HG03095 (cell line): Measurements from ENCODE around the gene C12orf57.
A peak's percentile ranks its signal among the peaks of the same experiment; 100 is the strongest.

ENCODE experiments used
- ATAC-seq: cut with Tn5 transposase; IDR thresholded peaks from one replicate; pipeline ENCODE4 v1.9.1; 2021; ENCODE audit warnings: moderate library complexity; ENCODE audit not compliant: unreplicated experiment

The C12orf57 gene

GRCh38 chr12:6952121-6952862 is 8.5 kb downstream of the C12orf57 start:
- ATAC-seq = no peak

GRCh38 chr12:6952863-6953441 is 9.1 kb downstream of the C12orf57 start:
- ATAC-seq = no peak

DNA sequence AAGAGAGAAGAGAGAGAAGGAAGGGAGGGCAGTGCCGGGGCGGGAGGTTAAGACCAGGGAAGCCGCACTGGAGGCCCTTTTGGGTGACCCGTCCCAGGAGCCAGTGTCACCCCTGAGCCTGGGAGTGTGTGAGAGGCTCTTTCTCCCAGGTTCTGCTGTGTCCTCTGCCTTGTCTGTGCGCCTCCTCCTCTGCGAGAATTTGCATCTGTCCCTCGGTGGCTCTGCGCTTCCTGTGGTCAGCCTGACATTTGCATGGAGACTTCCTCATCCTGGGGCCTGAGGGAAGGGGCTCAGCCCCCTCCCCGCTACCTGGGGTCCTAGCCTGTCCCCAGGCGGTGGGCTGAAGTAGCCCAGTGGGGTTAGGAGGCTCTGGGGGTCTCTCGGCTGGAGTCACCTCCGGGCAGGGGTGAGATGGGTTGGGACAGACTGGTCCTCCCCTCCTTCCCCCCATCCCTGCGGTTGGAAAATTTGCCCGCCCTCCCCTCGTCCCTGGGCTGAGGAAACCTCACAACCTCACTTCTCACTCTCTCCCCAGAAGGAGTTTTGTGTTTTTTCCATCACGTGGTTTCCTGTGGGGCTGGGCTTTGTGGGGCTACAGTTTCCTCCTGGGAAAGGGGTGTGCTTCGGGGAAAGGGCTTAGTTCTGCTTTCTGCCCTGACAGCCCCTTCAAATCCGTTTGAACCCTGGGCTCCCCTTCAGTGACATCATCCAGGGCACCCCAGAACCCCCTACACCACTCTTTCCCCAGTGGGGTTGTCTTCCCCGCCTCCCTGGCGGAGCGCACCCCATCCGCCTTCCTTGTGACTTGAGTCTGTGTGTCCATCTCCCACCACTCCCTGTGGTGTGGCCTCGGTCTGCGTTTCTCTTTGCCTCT is 9.9 kb downstream of the C12orf57 start:
- peak; percentile 39 for ATAC-seq

- no peak for ATAC-seq
Observed at GRCh38 chr12:6954316-6955107, 10.7 kb downstream of the C12orf57 start.

- no peak for ATAC-seq
Observed at GRCh38 chr12:6955108-6956020, 11.5 kb downstream of the C12orf57 start.

DNA sequence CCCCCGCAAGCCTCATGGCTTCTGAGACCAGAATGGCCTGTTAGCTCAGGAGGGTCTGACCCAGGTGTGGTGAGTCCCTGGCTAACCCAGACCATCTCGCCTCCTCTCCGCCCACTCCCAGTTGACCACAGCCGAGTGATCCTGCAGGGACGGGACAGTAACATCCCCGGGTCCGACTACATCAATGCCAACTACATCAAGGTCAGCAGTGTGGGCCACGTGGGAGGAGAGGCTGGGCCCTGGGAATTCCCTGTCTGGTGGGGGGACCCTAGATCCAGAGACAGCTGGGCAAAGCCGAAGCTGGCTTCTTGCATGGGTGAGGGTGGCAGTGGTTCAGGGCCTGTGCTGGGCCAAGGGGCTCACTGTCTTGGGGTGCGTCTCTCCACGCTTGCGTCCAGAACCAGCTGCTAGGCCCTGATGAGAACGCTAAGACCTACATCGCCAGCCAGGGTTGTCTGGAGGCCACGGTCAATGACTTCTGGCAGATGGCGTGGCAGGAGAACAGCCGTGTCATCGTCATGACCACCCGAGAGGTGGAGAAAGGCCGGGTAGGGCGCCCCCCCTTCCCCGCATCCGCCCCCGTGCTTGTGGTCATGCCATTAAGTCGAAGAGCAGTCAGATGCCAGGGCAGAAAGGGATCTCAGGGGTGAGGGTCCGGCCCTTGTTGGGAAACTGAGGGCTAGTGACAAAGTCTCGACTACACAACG is 12.4 kb downstream of the C12orf57 start:
- no peak for ATAC-seq

DNA sequence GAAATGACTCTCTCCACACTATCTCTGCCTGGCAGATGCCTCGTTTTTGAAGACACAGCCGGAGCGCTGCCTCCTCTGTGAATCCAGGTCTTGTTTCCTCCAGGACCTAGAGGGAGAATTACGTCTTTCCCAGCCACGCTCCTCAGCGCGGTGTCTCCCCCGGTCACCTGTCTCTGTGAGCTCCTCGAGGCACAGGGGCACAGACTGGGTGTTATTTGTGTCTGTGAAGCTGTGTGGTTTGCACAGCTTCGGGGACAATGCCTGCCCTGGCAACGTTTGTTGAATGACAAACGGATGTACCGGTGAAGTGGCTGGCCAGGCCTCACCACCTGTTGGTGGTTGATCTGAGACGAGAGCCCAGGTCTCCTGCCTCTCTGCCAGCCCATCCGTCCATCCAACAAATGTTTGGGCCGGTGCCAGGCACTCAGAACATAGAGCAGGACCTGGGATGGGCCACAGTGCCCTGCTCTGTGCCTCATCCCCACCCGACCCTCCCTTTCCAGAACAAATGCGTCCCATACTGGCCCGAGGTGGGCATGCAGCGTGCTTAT is 13.4 kb downstream of the C12orf57 start:
- ATAC-seq = no peak

DNA sequence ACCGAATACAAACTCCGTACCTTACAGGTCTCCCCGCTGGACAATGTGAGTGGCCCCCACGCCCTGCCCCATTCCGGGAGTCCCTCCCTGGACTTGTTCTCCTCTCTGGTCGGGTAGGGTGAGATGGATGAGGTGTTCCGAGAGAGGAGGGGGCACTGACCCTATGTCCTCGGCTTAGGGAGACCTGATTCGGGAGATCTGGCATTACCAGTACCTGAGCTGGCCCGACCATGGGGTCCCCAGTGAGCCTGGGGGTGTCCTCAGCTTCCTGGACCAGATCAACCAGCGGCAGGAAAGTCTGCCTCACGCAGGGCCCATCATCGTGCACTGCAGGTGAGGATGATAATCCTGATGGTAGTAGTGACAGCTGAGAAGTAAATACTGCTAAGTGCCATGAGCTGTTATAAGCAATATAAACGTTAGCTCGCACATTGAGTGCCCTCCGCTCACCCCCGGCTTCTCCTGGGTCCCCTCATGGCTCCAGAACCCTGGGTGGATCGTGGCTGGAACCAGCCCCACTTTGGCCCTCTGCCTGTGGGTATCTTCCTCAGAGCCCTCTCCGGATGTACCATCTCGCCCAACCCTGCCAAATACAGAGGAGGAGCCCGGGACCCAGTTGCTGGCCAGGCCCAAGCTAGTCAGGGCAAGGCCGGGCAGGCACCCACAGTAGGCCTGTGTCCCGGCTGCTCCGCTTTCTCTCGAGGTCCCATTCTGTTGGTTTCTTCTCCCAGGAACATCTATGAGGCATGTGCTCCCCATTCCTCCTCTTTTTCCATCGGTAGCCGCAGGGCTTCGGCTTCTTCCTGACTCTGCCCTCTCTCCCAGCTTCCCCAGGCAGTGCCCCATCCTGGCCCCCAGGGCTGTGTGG is 14.2 kb downstream of the C12orf57 start:
- ATAC-seq = no peak

DNA sequence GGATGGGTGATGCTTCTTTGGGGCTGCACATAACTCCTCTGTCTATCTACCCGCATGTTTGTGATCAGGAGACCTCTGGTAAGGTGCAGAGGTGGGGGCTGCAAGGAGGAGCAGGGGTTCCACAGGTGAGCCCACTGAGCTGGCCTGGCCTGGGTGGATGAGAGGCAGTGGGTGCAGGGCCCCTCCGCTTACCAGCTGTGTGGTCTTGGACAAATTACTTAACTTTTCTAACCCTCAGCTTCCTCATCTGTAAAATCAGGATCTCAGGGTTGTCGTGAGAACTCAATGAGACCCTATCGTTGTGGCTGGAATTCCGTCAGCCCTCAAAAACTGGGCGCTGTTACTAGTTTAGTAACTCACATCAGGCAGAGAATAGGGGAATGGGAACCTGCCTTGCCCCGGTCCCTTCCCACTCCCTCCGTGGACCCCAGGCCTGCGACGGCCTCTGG is 14.8 kb downstream of the C12orf57 start:
- no peak for ATAC-seq

- peak; percentile 45 for ATAC-seq
Observed at GRCh38 chr12:6959058-6959804, 15.4 kb downstream of the C12orf57 start.

DNA sequence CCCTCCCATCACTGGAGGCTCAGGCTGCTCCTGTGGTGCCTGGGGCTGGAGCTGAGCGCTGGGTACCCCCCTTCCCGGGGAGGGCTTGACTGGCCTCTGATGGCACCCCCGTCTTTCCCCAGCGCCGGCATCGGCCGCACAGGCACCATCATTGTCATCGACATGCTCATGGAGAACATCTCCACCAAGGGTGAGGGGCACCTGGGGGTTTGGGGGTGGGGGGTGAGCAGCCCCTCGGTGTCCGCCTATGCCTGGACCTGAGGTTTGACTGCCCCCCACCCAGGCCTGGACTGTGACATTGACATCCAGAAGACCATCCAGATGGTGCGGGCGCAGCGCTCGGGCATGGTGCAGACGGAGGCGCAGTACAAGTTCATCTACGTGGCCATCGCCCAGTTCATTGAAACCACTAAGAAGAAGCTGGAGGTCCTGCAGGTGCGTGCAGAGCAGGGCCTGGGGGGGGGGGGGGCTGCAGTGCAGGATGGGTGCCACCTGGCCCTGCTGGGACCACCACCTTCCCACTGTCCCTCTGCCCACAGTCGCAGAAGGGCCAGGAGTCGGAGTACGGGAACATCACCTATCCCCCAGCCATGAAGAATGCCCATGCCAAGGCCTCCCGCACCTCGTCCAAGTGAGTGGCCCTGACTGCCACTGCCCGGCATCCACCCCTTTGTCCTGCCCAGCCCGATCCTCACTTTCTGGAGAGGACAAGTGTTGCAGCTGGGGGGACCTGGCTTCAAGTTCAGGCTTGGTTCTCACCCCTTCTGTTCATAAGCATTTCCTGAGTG is 16.2 kb downstream of the C12orf57 start:
- no peak for ATAC-seq

GRCh38 chr12:6960593-6961277 is 16.9 kb downstream of the C12orf57 start:
- ATAC-seq = no peak

DNA sequence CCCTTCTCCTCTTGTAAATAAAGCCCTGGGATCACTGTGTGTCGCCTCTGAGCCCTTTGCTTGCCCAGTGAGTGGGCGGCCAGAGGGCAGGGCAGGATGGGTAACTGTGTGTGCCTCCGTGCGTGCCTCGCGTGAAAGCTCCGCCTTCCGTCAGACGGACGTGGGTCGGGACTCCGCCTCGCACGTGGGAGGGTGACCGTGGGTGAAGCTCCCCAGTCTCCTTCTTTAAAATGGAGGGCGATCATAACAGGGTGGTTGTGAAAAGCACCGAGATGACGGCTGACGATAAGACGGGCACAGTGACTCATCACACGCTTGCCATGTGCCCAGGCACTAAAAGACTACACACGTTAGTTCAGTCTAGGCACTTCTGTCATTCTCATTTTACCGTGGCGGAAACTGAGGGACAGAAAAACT is 17.5 kb downstream of the C12orf57 start:
- ATAC-seq = no peak

DNA sequence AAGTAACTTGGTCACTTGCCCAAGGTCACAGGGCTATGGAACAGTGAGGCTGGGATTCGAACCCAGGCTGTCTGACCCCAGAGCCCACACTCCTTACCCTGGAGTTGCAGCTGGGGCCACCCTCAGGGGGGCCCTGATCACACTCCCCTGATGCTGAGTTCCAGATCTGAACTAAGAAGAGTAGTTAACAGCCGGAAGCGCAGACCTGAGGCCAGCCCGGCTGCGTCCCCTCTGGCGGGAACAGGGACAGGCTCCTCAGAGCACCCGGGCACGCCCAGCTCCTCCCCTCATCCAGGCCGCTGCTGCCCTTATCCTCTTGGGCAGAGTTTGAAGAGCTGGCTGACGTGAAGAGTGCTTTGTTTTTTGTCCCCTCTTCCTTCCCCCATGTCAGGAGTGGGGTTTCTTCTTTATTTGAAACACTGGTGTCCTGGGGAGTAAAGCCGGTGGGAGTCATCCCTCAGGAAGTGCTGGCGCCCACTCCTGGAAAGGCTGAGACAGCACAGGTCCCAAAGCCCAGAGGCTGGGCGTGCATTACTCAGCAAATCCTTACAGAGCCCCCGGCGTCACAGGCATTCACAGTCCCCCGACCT is 18.0 kb downstream of the C12orf57 start:
- no peak for ATAC-seq

DNA sequence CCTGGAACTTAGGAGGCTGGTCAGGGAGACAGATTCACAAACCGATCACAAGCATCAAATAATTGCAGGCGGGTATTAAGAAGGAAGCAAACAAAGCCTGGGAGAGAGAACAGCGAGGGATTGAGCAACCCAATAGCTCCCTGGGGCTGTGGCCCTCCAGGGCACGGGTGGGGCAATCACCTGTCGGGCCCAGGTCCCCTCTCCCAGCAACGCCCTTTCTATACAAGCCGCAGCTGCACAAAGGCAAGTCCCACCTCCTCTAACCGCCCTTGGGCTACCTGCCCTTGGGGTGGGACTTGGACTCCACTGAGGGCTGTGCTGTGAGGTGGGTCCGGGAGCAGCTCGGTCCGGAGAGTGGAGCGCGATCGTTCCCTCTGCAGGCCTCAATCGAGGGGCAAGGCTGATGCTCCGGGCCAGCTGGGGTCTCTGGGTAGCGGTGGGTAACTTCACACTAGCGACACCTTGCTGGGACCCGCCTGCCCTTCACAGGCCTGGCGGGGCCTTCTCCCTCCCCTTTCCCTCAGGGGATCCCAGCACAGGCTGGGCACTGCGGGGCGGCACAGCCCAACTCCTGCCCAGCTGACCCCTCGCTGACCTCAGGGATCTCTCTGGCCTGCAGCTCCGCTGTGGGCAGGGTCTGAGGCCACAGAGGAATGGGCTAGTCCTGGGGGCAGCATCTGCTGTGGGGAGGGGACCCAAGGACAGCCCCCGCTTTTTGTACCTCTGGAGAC is 18.6 kb downstream of the C12orf57 start:
- no peak for ATAC-seq
